GM12878 (cell line): Measurements from ENCODE around the gene ZNF324. TPM values are rescaled to one million over a fixed set of nuclear protein-coding genes. Genes with fewer than 3 reads are reported as not detected.
A peak's percentile ranks its signal among the peaks of the same experiment; 100 is the strongest.

Experiments used
- ASH2L ChIP-seq: fragments of 300-600, 200-600 bp; sonication (generic); IDR thresholded peaks from 2 replicates; pipeline ENCODE4 v1.6.1; 2017; ENCODE audit warnings: low read depth, mild to moderate bottlenecking, borderline replicate concordance
- BHLHE40 ChIP-seq, 2 experiments: fragments of 450-650 bp in 1 of 2; IDR thresholded peaks; 2 replicates each; pipeline ENCODE4 v1.6.1; 2011 to 2017; ENCODE audit warnings: low read depth in 2 of 2, borderline replicate concordance in 1 of 2, improper control_type of control experiment in 1 of 2, low read length in 1 of 2, mild to moderate bottlenecking in 1 of 2
- DPF2 ChIP-seq: fragments of 450-650 bp; IDR thresholded peaks from 2 replicates; pipeline ENCODE4 v1.6.1; 2017; ENCODE audit warnings: mild to moderate bottlenecking
- EGR1 ChIP-seq, 2 experiments: IDR thresholded peaks; 1 replicate in 1 of 2; 2 replicates in 1 of 2; pipeline ENCODE4 v1.6.1; 2011 to 2012; ENCODE audit warnings: low read depth in 2 of 2, low read length in 2 of 2, borderline replicate concordance in 1 of 2, mild to moderate bottlenecking in 1 of 2, moderate library complexity in 1 of 2
- GATAD2B ChIP-seq: fragments of 450-650 bp; conservative IDR thresholded peaks from 2 replicates; pipeline ENCODE4 v1.6.1; 2017; ENCODE audit warnings: low read depth, mild to moderate bottlenecking, moderate library complexity
- HCFC1 ChIP-seq: fragments of 150-350 bp; IDR thresholded peaks from 2 replicates; pipeline ENCODE4 v1.6.1; 2014; ENCODE audit warnings: low read length
- IKZF1 ChIP-seq: fragments of 450-650 bp; conservative IDR thresholded peaks from 2 replicates; pipeline ENCODE4 v1.6.1; 2017; ENCODE audit warnings: antibody characterized with exemption, mild to moderate bottlenecking
- KDM1A ChIP-seq: fragments of 200-600 bp; sonication (generic); IDR thresholded peaks from 2 replicates; pipeline ENCODE4 v1.6.1; 2016; ENCODE audit warnings: borderline replicate concordance
- MYB ChIP-seq: fragments of 150-350 bp; IDR thresholded peaks from 2 replicates; pipeline ENCODE4 v1.6.1; 2014; ENCODE audit warnings: mild to moderate bottlenecking, low read depth, low read length, borderline replicate concordance
- NFXL1 ChIP-seq: fragments of 450-650 bp; IDR thresholded peaks from 2 replicates; pipeline ENCODE4 v1.6.1; 2017; ENCODE audit warnings: antibody characterized with exemption, mild to moderate bottlenecking, borderline replicate concordance
- NFYA ChIP-seq: IDR thresholded peaks from 2 replicates; pipeline ENCODE4 v1.6.1; 2011; ENCODE audit warnings: low read depth, mild to moderate bottlenecking, low read length, improper control_type of control experiment, borderline replicate concordance
- NR2F1 ChIP-seq: fragments of 450-650 bp; conservative IDR thresholded peaks from 2 replicates; pipeline ENCODE4 v1.6.1; 2017; ENCODE audit warnings: mild to moderate bottlenecking
- PAX5 ChIP-seq: IDR thresholded peaks from 2 replicates; pipeline ENCODE4 v1.6.1; 2011; ENCODE audit warnings: low read depth, low read length, borderline replicate concordance
- PAX8 ChIP-seq: fragments of 450-650 bp; IDR thresholded peaks from 2 replicates; pipeline ENCODE4 v1.6.1; 2017; ENCODE audit warnings: mild to moderate bottlenecking, moderate library complexity
- SIN3A ChIP-seq: IDR thresholded peaks from 2 replicates; pipeline ENCODE4 v1.6.1; 2012; ENCODE audit warnings: low read depth, low read length, improper control_type of control experiment
- SMAD1 ChIP-seq: fragments of 450-650 bp; IDR thresholded peaks from 2 replicates; pipeline ENCODE4 v1.6.1; 2018; ENCODE audit warnings: mild to moderate bottlenecking, low read depth; ENCODE audit not compliant: partially characterized antibody
- SREBF2 ChIP-seq: IDR thresholded peaks from 2 replicates; pipeline ENCODE4 v1.6.1; 2012; ENCODE audit warnings: mild to moderate bottlenecking, low read length
- STAT1 ChIP-seq: fragments of 450-650 bp; conservative IDR thresholded peaks from 2 replicates; pipeline ENCODE4 v1.6.1; 2014; ENCODE audit warnings: antibody characterized with exemption, mild to moderate bottlenecking
- polyA plus RNA-seq, 11 experiments: library from polyadenylated mRNA; depleted of rRNA in 4 of 11; unstranded in 6 of 11; stranded (reverse) in 5 of 11; fragments of >200 nt; fragmentation: Nextera tagmentation in 4 of 11; fragmentation: Illumina TruSeq in 1 of 11; extraction: Ambion mirVana in 4 of 11; extraction: Trizol in 1 of 11; gene quantifications; 1 replicate in 1 of 11; 2 replicates in 10 of 11; pipeline versions ENCODE4 v1.2.1 to v1.2.3, GENCODE V29; 2011 to 2016; ENCODE audit warnings: inconsistent platforms in 2 of 11, missing spikeins in 2 of 11, low read depth in 1 of 11
- total RNA-seq, 4 experiments: library from RNA; depleted of rRNA in 3 of 4; stranded (reverse); fragments of >200 nt in 3 of 4; fragmentation: Illumina TruSeq in 1 of 4; extraction: Trizol in 1 of 4; gene quantifications; 2 replicates each; pipeline versions ENCODE4 v1.2.1 to v1.2.3, GENCODE V29; 2013 to 2021
- TF ChIP-seq, protein P1 (sequence below): fragments of 450-650 bp; IDR thresholded peaks from 2 replicates; pipeline ENCODE4 v1.6.1; 2016; ENCODE audit warnings: mild to moderate bottlenecking
- TF ChIP-seq, protein P2 (sequence below): IDR thresholded peaks from 2 replicates; pipeline ENCODE4 v1.6.1; 2012; ENCODE audit warnings: improper control_type of control experiment, low read depth, low read length; ENCODE audit not compliant: insufficient replicate concordance

The ZNF324 gene
- total and polyA plus RNA-seq, 10 of the 15 experiments (the other 5 are each of a cell fraction or from before 2014, with no cell fraction given): 0.71 to 13.9 (median 7.0) TPM

DNA sequence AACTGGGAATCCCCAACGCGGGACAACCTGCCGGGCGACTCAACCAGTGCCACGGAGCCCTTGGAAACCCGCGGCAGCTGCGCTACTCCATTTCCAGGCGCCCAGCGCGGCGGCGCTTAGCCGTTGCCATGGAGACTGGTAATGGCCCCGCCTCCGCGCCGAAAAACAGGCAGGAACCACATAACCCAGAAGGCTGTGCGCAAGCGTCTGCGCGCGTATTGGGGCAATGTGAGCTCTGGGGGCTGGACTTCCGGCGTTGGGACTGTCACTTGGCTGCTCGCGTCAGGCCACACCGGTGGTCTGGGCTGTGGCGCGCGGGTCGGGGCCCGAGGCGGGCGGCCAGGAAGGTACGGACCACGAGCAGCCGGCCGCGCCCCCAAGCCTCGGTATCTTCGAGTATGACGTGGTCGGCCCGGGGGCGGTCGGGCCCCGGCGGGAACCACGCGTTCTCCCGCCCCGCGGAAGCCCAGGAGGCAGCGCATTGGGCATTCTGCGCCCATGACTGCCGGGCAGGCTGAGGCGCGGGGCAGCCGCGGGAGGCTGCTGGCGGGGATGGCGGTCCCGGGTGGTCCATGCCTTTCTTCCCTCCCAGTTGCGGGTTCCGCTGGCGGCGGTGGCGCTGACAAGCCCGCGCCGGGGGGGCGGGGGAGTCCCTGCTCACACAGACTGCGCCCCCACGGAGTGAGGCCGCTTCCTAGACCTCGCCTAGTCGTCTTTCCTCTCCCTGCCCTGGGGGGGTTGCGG lies 15.3 kb upstream of the ZNF324 start, which contains the start of gene ZNF324B (continued):
- TF ChIP-seq EGR1 (IDR thresholded peaks at IDR 0.05; ENCODE audit: borderline replicate concordance in 1 of 2, low read depth in 2 of 2, low read length in 2 of 2): peak in 1 of 2 experiments; percentile 29; a peak in 1 of 3 replicates
- TF ChIP-seq KDM1A: no peak
- TF ChIP-seq PAX5: no peak
- TF ChIP-seq MYB: no peak
- TF ChIP-seq, protein P1, sequence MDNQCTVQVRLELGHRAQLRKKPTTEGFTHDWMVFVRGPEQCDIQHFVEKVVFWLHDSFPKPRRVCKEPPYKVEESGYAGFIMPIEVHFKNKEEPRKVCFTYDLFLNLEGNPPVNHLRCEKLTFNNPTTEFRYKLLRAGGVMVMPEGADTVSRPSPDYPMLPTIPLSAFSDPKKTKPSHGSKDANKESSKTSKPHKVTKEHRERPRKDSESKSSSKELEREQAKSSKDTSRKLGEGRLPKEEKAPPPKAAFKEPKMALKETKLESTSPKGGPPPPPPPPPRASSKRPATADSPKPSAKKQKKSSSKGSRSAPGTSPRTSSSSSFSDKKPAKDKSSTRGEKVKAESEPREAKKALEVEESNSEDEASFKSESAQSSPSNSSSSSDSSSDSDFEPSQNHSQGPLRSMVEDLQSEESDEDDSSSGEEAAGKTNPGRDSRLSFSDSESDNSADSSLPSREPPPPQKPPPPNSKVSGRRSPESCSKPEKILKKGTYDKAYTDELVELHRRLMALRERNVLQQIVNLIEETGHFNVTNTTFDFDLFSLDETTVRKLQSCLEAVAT: no peak
- TF ChIP-seq ASH2L: no peak
- TF ChIP-seq SREBF2: no peak
- TF ChIP-seq HCFC1: peak; percentile 96
- TF ChIP-seq SMAD1: no peak
- no peak for TF ChIP-seq PAX8
- no peak for TF ChIP-seq STAT1
- peak; percentile 46; the same call in 1 of the 2 replicates for TF ChIP-seq NR2F1
- no peak; the same call in 1 of the 2 replicates for TF ChIP-seq GATAD2B
- TF ChIP-seq, protein P2, sequence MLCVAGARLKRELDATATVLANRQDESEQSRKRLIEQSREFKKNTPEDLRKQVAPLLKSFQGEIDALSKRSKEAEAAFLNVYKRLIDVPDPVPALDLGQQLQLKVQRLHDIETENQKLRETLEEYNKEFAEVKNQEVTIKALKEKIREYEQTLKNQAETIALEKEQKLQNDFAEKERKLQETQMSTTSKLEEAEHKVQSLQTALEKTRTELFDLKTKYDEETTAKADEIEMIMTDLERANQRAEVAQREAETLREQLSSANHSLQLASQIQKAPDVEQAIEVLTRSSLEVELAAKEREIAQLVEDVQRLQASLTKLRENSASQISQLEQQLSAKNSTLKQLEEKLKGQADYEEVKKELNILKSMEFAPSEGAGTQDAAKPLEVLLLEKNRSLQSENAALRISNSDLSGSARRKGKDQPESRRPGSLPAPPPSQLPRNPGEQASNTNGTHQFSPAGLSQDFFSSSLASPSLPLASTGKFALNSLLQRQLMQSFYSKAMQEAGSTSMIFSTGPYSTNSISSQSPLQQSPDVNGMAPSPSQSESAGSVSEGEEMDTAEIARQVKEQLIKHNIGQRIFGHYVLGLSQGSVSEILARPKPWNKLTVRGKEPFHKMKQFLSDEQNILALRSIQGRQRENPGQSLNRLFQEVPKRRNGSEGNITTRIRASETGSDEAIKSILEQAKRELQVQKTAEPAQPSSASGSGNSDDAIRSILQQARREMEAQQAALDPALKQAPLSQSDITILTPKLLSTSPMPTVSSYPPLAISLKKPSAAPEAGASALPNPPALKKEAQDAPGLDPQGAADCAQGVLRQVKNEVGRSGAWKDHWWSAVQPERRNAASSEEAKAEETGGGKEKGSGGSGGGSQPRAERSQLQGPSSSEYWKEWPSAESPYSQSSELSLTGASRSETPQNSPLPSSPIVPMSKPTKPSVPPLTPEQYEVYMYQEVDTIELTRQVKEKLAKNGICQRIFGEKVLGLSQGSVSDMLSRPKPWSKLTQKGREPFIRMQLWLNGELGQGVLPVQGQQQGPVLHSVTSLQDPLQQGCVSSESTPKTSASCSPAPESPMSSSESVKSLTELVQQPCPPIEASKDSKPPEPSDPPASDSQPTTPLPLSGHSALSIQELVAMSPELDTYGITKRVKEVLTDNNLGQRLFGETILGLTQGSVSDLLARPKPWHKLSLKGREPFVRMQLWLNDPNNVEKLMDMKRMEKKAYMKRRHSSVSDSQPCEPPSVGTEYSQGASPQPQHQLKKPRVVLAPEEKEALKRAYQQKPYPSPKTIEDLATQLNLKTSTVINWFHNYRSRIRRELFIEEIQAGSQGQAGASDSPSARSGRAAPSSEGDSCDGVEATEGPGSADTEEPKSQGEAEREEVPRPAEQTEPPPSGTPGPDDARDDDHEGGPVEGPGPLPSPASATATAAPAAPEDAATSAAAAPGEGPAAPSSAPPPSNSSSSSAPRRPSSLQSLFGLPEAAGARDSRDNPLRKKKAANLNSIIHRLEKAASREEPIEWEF: no peak
- TF ChIP-seq NFYA: no peak
- peak; percentile 67 for TF ChIP-seq DPF2
- peak in 1 of 2 experiments; percentile 54; a peak in 1 of 4 replicates for TF ChIP-seq BHLHE40 (IDR thresholded peaks at IDR 0.05; ENCODE audit: borderline replicate concordance in 1 of 2, low read depth in 2 of 2, low read length in 1 of 2)
- peak; percentile 91 for TF ChIP-seq IKZF1
- peak; percentile 91 for TF ChIP-seq SIN3A
- no peak for TF ChIP-seq NFXL1
